Astrocyte of the cerebellum (primary cell): Measurements from ENCODE around the gene SPAG7.
A peak's percentile ranks its signal among the peaks of the same experiment; 100 is the strongest.

Experiments used
- DNase-seq: peaks from one replicate; pipeline ENCODE4 v3.0.0-alpha.2; 2011; ENCODE audit warnings: low read depth
- H3K4me3 ChIP-seq: 2 replicates; pipeline ENCODE4 v1.5.1; 2011; ENCODE audit warnings: mild to moderate bottlenecking, low read depth, low read length, moderate library complexity
- CTCF ChIP-seq: IDR thresholded peaks from 2 replicates; pipeline ENCODE4 v1.5.1; 2012; ENCODE audit warnings: low read length, low read depth, moderate library complexity, mild to moderate bottlenecking; ENCODE audit errors: missing control alignments
- in situ Hi-C: cut with HindIII; loops from 2 replicates; pipeline ENCODE4 v1.10.0; 2017; ENCODE audit warnings: low sequenced_read_pairs

SPAG7 gene

GRCh38 chr17:4959261-4959965 is 8.2 kb downstream of the SPAG7 start:
- H3K4me3 ChIP-seq: no peak overlapping the region
- in situ Hi-C loops: no loop called here
- DNase-seq: no peak
- TF ChIP-seq CTCF: no peak

- DNase-seq: no peak
- no peak overlapping the region for H3K4me3 ChIP-seq
- in situ Hi-C loops: no loop called here
- TF ChIP-seq CTCF: no peak
Observed at GRCh38 chr17:4958102-4958501, 9.5 kb downstream of the SPAG7 start.

GRCh38 chr17:4956493-4957061 is 11.0 kb downstream of the SPAG7 start:
- in situ Hi-C loops: no loop called here
- peak; percentile 6 for TF ChIP-seq CTCF
- no peak overlapping the region for H3K4me3 ChIP-seq
- no peak for DNase-seq

GRCh38 chr17:4955091-4955490 is 12.5 kb downstream of the SPAG7 start:
- no peak for TF ChIP-seq CTCF
- DNase-seq: no peak
- no peak overlapping the region for H3K4me3 ChIP-seq
- in situ Hi-C loops: no loop called here

GRCh38 chr17:4953451-4953961 is 14.1 kb downstream of the SPAG7 start:
- no peak for TF ChIP-seq CTCF
- peak; percentile 54 for DNase-seq
- H3K4me3 ChIP-seq: no peak overlapping the region
- in situ Hi-C loops: no loop called here

GRCh38 chr17:4951486-4951885 is 16.1 kb downstream of the SPAG7 start:
- no peak overlapping the region for H3K4me3 ChIP-seq
- in situ Hi-C loops: no loop called here
- TF ChIP-seq CTCF: no peak

More at GRCh38 chr17:4951486-4951885, 16.1 kb downstream of the SPAG7 start:
- DNase-seq: no peak
